PFSK-1 (cell line): ENCODE data around the gene QSOX1.

Experiments
- POLR2AphosphoS5 ChIP-seq: IDR thresholded peaks from 2 replicates; pipeline ENCODE4 v1.6.1; 2012; ENCODE audit warnings: low read depth, mild to moderate bottlenecking, control low read depth, low read length, moderate library complexity
- SIN3A ChIP-seq: IDR thresholded peaks from 2 replicates; pipeline ENCODE4 v1.6.1; 2012; ENCODE audit warnings: mild to moderate bottlenecking, low read length, moderate library complexity, borderline replicate concordance; ENCODE audit not compliant: insufficient read depth

DNA sequence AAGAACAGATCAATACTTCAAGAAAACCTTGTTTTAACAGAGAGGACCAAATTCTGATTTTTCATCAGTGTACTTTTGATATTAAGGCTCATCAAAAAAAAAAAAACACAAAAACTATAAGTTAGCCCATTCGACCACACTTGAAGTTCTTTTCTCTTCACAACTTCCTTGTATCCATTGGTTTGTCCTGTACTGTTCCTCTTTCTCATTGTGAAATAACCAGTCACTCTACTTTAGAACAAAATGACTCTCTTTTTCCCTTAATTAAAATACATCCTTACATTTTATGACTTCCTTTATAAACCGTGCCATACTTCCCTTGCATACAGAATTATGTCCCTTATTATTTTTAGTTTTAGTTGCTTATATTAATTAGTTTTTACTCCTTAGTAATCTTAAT is 8.4 kb downstream of the QSOX1 start:
- TF ChIP-seq SIN3A, result no peak
- no peak for TF ChIP-seq POLR2AphosphoS5
